Measurements from ENCODE around the gene ZNF831. TPM values are rescaled to one million over a fixed set of nuclear protein-coding genes. Genes with fewer than 3 reads are reported as not detected.
A peak's percentile ranks its signal among the peaks of the same experiment; 100 is the strongest.

ZNF831 gene
- total RNA-seq, 4 donors from 2014 or later, result 0.78 to 2.3 (median 1.6) TPM

GRCh38 chr20:59171986-59172385, 8.4 kb downstream of the ZNF831 start:
- no peak for TF ChIP-seq CTCF (IDR thresholded peaks at IDR 0.05)
- no peaks in the 10 kb centered on the region for H3K9me3 ChIP-seq
- H3K4me3 ChIP-seq (replicated peaks in 1 of 3), result no peak overlapping the region
- no peaks in the 10 kb centered on the region for H3K4me1 ChIP-seq
- no peaks in the 10 kb centered on the region for H3K36me3 ChIP-seq
- WGBS, 2 donors, result 93 to 96% methylated on average over 8 of the region's 8 CpGs
- H3K27me3 ChIP-seq, result no peaks in the 10 kb centered on the region
- intact Hi-C loops (cut with DNase I), result no loop called here
- H3K27ac ChIP-seq, result no peak overlapping the region
- DNase-seq, result no peak

- 61 to 77% methylated on average over 7 of the region's 7 CpGs for WGBS, 2 donors
Measured at GRCh38 chr20:59173938-59174491, 10.4 kb downstream of the ZNF831 start.

GRCh38 chr20:59175002-59175401, 11.4 kb downstream of the ZNF831 start:
- no peaks in the 10 kb centered on the region for H3K9me3 ChIP-seq
- H3K27ac ChIP-seq, result no peak overlapping the region
- H3K27me3 ChIP-seq, result no peaks in the 10 kb centered on the region
- TF ChIP-seq POLR2A (IDR thresholded peaks at IDR 0.05) (no peak), CTCF (IDR thresholded peaks at IDR 0.05) (no peak)
- no peaks in the 10 kb centered on the region for H3K4me1 ChIP-seq
- 62 to 81% methylated on average over 1 of the region's 1 CpG for WGBS, 2 donors
- no peaks in the 10 kb centered on the region for H3K36me3 ChIP-seq
- no peak for DNase-seq
- no peak overlapping the region for H3K4me3 ChIP-seq (replicated peaks in 1 of 3)
- intact Hi-C loops (cut with DNase I), result no loop called here

More at GRCh38 chr20:59173938-59174491, 10.4 kb downstream of the ZNF831 start:
- H3K27me3 ChIP-seq, result no peaks in the 10 kb centered on the region
- intact Hi-C loops (cut with DNase I), result no loop called here
- H3K36me3 ChIP-seq, result no peaks in the 10 kb centered on the region
- H3K4me3 ChIP-seq (replicated peaks in 1 of 3), result no peak overlapping the region
- H3K9me3 ChIP-seq, result no peaks in the 10 kb centered on the region
- TF ChIP-seq POLR2A (IDR thresholded peaks at IDR 0.05) (no peak), CTCF (IDR thresholded peaks at IDR 0.05) (no peak)
- H3K27ac ChIP-seq, result no peak overlapping the region
- H3K4me1 ChIP-seq, result no peaks in the 10 kb centered on the region
- DNase-seq, result no peak

GRCh38 chr20:59175861-59176260, 12.2 kb downstream of the ZNF831 start:
- Histone ChIP-seq H3K36me3 (no peaks in the 10 kb centered on the region), H3K4me3 (replicated peaks in 1 of 3) (no peak overlapping the region), H3K27me3 (no peaks in the 10 kb centered on the region), H3K9me3 (no peaks in the 10 kb centered on the region), H3K27ac (no peak overlapping the region), H3K4me1 (no peaks in the 10 kb centered on the region)
- TF ChIP-seq POLR2A (IDR thresholded peaks at IDR 0.05) (no peak), CTCF (IDR thresholded peaks at IDR 0.05) (no peak)
- intact Hi-C loops (cut with DNase I), result no loop called here
- 70% methylated on average over 2 of the region's 2 CpGs for WGBS, 2 donors
- no peak for DNase-seq

GRCh38 chr20:59176812-59177211, 13.2 kb downstream of the ZNF831 start:
- H3K4me3 ChIP-seq (replicated peaks in 1 of 3), result no peak overlapping the region
- no peaks in the 10 kb centered on the region for H3K4me1 ChIP-seq
- no peaks in the 10 kb centered on the region for H3K27me3 ChIP-seq
- DNase-seq, result no peak
- no peaks in the 10 kb centered on the region for H3K36me3 ChIP-seq
- no peak overlapping the region for H3K27ac ChIP-seq
- peak in 2 of 6 experiments; percentile 9 to 10 for TF ChIP-seq CTCF (IDR thresholded peaks at IDR 0.05)
- no peak for TF ChIP-seq POLR2A (IDR thresholded peaks at IDR 0.05)
- 90% methylated on average over 5 of the region's 5 CpGs for WGBS, 2 donors
- H3K9me3 ChIP-seq, result no peaks in the 10 kb centered on the region
- intact Hi-C loops (cut with DNase I), result no loop called here

Measured in thyroid gland (tissue), 4 donors.